GM12878 (cell line): ENCODE results near the gene CDCA5. TPM values are rescaled to one million over a fixed set of nuclear protein-coding genes. Genes with fewer than 3 reads are reported as not detected.

Experiments
- BACH1 ChIP-seq: fragments of 450-650 bp; IDR thresholded peaks from 2 replicates; pipeline ENCODE4 v1.6.1; 2017; ENCODE audit warnings: mild to moderate bottlenecking, borderline replicate concordance
- YBX1 ChIP-seq: fragments of 450-650 bp; IDR thresholded peaks from 2 replicates; pipeline ENCODE4 v1.6.1; 2016; ENCODE audit warnings: antibody characterized with exemption
- microRNA-seq: library from miRNA; unstranded; fragments of <30 nt; microRNA quantifications from one replicate; pipeline ENCODE4, GENCODE V29; 2018
- polyA plus RNA-seq, 11 experiments: library from polyadenylated mRNA; depleted of rRNA in 4 of 11; unstranded in 6 of 11; stranded (reverse) in 5 of 11; fragments of >200 nt; fragmentation: Nextera tagmentation in 4 of 11; fragmentation: Illumina TruSeq in 1 of 11; extraction: Ambion mirVana in 4 of 11; extraction: Trizol in 1 of 11; gene quantifications; 1 replicate in 1 of 11; 2 replicates in 10 of 11; pipeline versions ENCODE4 v1.2.1 to v1.2.3, GENCODE V29; 2011 to 2016; ENCODE audit warnings: inconsistent platforms in 2 of 11, missing spikeins in 2 of 11, low read depth in 1 of 11
- small RNA-seq: library from RNA; depleted of rRNA; stranded (forward); fragments of <200 nt; gene quantifications from one replicate; pipeline ENCODE3, GENCODE V24; 2014
- total RNA-seq, 4 experiments: library from RNA; depleted of rRNA in 3 of 4; stranded (reverse); fragments of >200 nt in 3 of 4; fragmentation: Illumina TruSeq in 1 of 4; extraction: Trizol in 1 of 4; gene quantifications; 2 replicates each; pipeline versions ENCODE4 v1.2.1 to v1.2.3, GENCODE V29; 2013 to 2021

CDCA5 gene
- total and polyA plus RNA-seq, 10 of the 15 experiments (the other 5 are each of a cell fraction or from before 2014, with no cell fraction given), result 21.2 to 107 (median 64.9) TPM

DNA sequence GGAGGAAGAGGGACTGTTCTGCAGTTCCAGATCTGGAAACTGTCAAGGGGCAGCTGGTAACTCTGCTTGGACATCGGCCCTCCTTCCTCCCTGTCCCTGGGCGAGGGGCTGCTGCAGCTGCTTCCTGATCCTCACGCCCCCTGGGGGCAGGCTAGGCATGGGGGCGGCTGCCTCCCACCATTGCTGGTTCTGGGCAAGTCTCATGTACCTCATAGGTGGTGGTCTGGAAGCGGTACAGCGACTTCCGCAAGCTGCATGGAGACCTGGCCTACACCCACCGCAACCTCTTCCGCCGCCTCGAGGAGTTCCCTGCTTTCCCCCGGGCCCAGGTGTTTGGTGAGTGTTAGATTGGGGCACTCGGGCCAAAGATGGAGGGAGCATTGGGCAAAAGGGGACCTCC, 51.6 kb downstream of the CDCA5 start (continued):
- no peak for TF ChIP-seq YBX1
- TF ChIP-seq BACH1, result no peak

Small RNAs within 50 kb of the gene (microRNA-seq; reads per million reads assigned to microRNA genes)
- 0.56 reads per million for gene MIR6751

Small RNAs within 50 kb of the gene (small RNA-seq; reads per million reads assigned to genes)
- not detected for gene SNX15

Other genes starting within 250 kb of the CDCA5 start
Only the 7 nearest of the 23 such genes appear.
- gene NAALADL1, start 25.5 kb downstream of the CDCA5 start, total RNA-seq (2014; rRNA removed), result 4.7 TPM in 2 replicates
- gene NAALADL1, start 25.5 kb downstream of the CDCA5 start, total RNA-seq (2014; rRNA removed; fragmentation: Illumina TruSeq; extraction: Trizol), result 2.7 and 4.2 TPM in 2 replicates
- gene NAALADL1, start 25.5 kb downstream of the CDCA5 start, total RNA-seq (2021), result 3.3 and 4.0 TPM in 2 replicates
- 0.24 and 0.77 TPM in 2 replicates for gene NAALADL1, start 25.5 kb downstream of the CDCA5 start, polyA plus RNA-seq (2011; rRNA removed)
- gene NAALADL1, start 25.5 kb downstream of the CDCA5 start, polyA plus RNA-seq (2014; fragmentation: Illumina TruSeq; extraction: Trizol), result 0.27 and 1.6 TPM in 2 replicates
- 1 to 10 TPM; 1.3 TPM for gene NAALADL1, start 25.5 kb downstream of the CDCA5 start, polyA plus RNA-seq (2014; fragmentation: Nextera tagmentation; extraction: Ambion mirVana)
- gene NAALADL1, start 25.5 kb downstream of the CDCA5 start, polyA plus RNA-seq (2014; rRNA removed), result 5.5 and 7.1 TPM in 2 replicates
- gene NAALADL1, start 25.5 kb downstream of the CDCA5 start, polyA plus RNA-seq (2016; fragmentation: Nextera tagmentation; extraction: Ambion mirVana), result 1 to 10 TPM; 1.1 to 1.4 TPM
- 31.7 and 37.2 TPM in 2 replicates for gene ZFPL1, start 182 bp upstream of the CDCA5 start, total RNA-seq (2014; rRNA removed)
- gene ZFPL1, start 182 bp upstream of the CDCA5 start, total RNA-seq (2014; rRNA removed; fragmentation: Illumina TruSeq; extraction: Trizol), result 11.0 and 13.8 TPM in 2 replicates
- gene ZFPL1, start 182 bp upstream of the CDCA5 start, total RNA-seq (2021), result 29.0 and 31.3 TPM in 2 replicates
- gene ZFPL1, start 182 bp upstream of the CDCA5 start, polyA plus RNA-seq (2011; rRNA removed), result 13.0 and 24.7 TPM in 2 replicates
- 9.7 and 20.5 TPM in 2 replicates for gene ZFPL1, start 182 bp upstream of the CDCA5 start, polyA plus RNA-seq (2014; fragmentation: Illumina TruSeq; extraction: Trizol)
- 1 to 10 TPM; 2.2 to 5.6 TPM for gene ZFPL1, start 182 bp upstream of the CDCA5 start, polyA plus RNA-seq (2014; fragmentation: Nextera tagmentation; extraction: Ambion mirVana)
- 29.3 and 38.0 TPM in 2 replicates for gene ZFPL1, start 182 bp upstream of the CDCA5 start, polyA plus RNA-seq (2014; rRNA removed)
- 10 to 100 TPM; 36.6 to 37.8 TPM for gene ZFPL1, start 182 bp upstream of the CDCA5 start, polyA plus RNA-seq (2016; fragmentation: Nextera tagmentation; extraction: Ambion mirVana)
- gene VPS51, start 12.2 kb upstream of the CDCA5 start, total RNA-seq (2014; rRNA removed), result 213 and 279 TPM in 2 replicates
- 55.8 and 61.6 TPM in 2 replicates for gene VPS51, start 12.2 kb upstream of the CDCA5 start, total RNA-seq (2014; rRNA removed; fragmentation: Illumina TruSeq; extraction: Trizol)
- 130 and 140 TPM in 2 replicates for gene VPS51, start 12.2 kb upstream of the CDCA5 start, total RNA-seq (2021)
- gene VPS51, start 12.2 kb upstream of the CDCA5 start, polyA plus RNA-seq (2011; rRNA removed), result 37.6 and 91.8 TPM in 2 replicates
- gene VPS51, start 12.2 kb upstream of the CDCA5 start, polyA plus RNA-seq (2014; fragmentation: Illumina TruSeq; extraction: Trizol), result 8.9 and 25.1 TPM in 2 replicates
- 1 to 10 TPM; 1.5 to 8.6 TPM for gene VPS51, start 12.2 kb upstream of the CDCA5 start, polyA plus RNA-seq (2014; fragmentation: Nextera tagmentation; extraction: Ambion mirVana)
- 123 and 185 TPM in 2 replicates for gene VPS51, start 12.2 kb upstream of the CDCA5 start, polyA plus RNA-seq (2014; rRNA removed)
- gene VPS51, start 12.2 kb upstream of the CDCA5 start, polyA plus RNA-seq (2016; fragmentation: Nextera tagmentation; extraction: Ambion mirVana), result 10 to 100 TPM; 41.9 to 50.7 TPM
- gene TM7SF2, start 27.8 kb upstream of the CDCA5 start, total RNA-seq (2014; rRNA removed), result 29.6 and 32.8 TPM in 2 replicates
- gene TM7SF2, start 27.8 kb upstream of the CDCA5 start, total RNA-seq (2014; rRNA removed; fragmentation: Illumina TruSeq; extraction: Trizol), result 9.2 and 9.3 TPM in 2 replicates
- gene TM7SF2, start 27.8 kb upstream of the CDCA5 start, total RNA-seq (2021), result 30.2 and 31.2 TPM in 2 replicates
- gene TM7SF2, start 27.8 kb upstream of the CDCA5 start, polyA plus RNA-seq (2011; rRNA removed), result 4.8 and 11.0 TPM in 2 replicates
- gene TM7SF2, start 27.8 kb upstream of the CDCA5 start, polyA plus RNA-seq (2014; fragmentation: Illumina TruSeq; extraction: Trizol), result 4.3 and 11.3 TPM in 2 replicates
- 1 to 10 TPM in 1 of 2 experiments, under 1 TPM in 1; 0.52 to 2.9 TPM for gene TM7SF2, start 27.8 kb upstream of the CDCA5 start, polyA plus RNA-seq (2014; fragmentation: Nextera tagmentation; extraction: Ambion mirVana)
- 37.9 and 38.2 TPM in 2 replicates for gene TM7SF2, start 27.8 kb upstream of the CDCA5 start, polyA plus RNA-seq (2014; rRNA removed)
- 10 to 100 TPM; 47.4 to 57.7 TPM for gene TM7SF2, start 27.8 kb upstream of the CDCA5 start, polyA plus RNA-seq (2016; fragmentation: Nextera tagmentation; extraction: Ambion mirVana)
- 12.9 and 20.4 TPM in 2 replicates for gene ZNHIT2, start 33.7 kb upstream of the CDCA5 start, total RNA-seq (2014; rRNA removed)
- gene ZNHIT2, start 33.7 kb upstream of the CDCA5 start, total RNA-seq (2014; rRNA removed; fragmentation: Illumina TruSeq; extraction: Trizol), result 1.3 and 2.0 TPM in 2 replicates
- gene ZNHIT2, start 33.7 kb upstream of the CDCA5 start, total RNA-seq (2021), result 15.5 TPM in 2 replicates
- gene ZNHIT2, start 33.7 kb upstream of the CDCA5 start, polyA plus RNA-seq (2011; rRNA removed), result 0.27 and 0.88 TPM in 2 replicates
- gene ZNHIT2, start 33.7 kb upstream of the CDCA5 start, polyA plus RNA-seq (2014; fragmentation: Illumina TruSeq; extraction: Trizol), result 0.24 TPM in 1 of 2 replicates, not detected in the other
- gene ZNHIT2, start 33.7 kb upstream of the CDCA5 start, polyA plus RNA-seq (2014; fragmentation: Nextera tagmentation; extraction: Ambion mirVana), result under 1 TPM in 1 of 2 experiments, not detected in 1; 0.40 TPM
- gene ZNHIT2, start 33.7 kb upstream of the CDCA5 start, polyA plus RNA-seq (2014; rRNA removed), result 15.5 and 18.3 TPM in 2 replicates
- 10 to 100 TPM; 17.8 to 18.7 TPM for gene ZNHIT2, start 33.7 kb upstream of the CDCA5 start, polyA plus RNA-seq (2016; fragmentation: Nextera tagmentation; extraction: Ambion mirVana)
- 1,083 and 1,263 TPM in 2 replicates for gene FAU, start 38.1 kb upstream of the CDCA5 start, total RNA-seq (2014; rRNA removed)
- 948 and 983 TPM in 2 replicates for gene FAU, start 38.1 kb upstream of the CDCA5 start, total RNA-seq (2014; rRNA removed; fragmentation: Illumina TruSeq; extraction: Trizol)
- 1,347 and 1,414 TPM in 2 replicates for gene FAU, start 38.1 kb upstream of the CDCA5 start, total RNA-seq (2021)
- gene FAU, start 38.1 kb upstream of the CDCA5 start, polyA plus RNA-seq (2011; rRNA removed), result 583 and 615 TPM in 2 replicates
- 129 and 706 TPM in 2 replicates for gene FAU, start 38.1 kb upstream of the CDCA5 start, polyA plus RNA-seq (2014; fragmentation: Illumina TruSeq; extraction: Trizol)
- gene FAU, start 38.1 kb upstream of the CDCA5 start, polyA plus RNA-seq (2014; fragmentation: Nextera tagmentation; extraction: Ambion mirVana), result 100 to 1,000 TPM; 332 to 611 TPM
- gene FAU, start 38.1 kb upstream of the CDCA5 start, polyA plus RNA-seq (2014; rRNA removed), result 1,208 and 1,582 TPM in 2 replicates
- 1,000 to 10,000 TPM in 1 of 2 experiments, 100 to 1,000 TPM in 1; 997 to 1,103 TPM for gene FAU, start 38.1 kb upstream of the CDCA5 start, polyA plus RNA-seq (2016; fragmentation: Nextera tagmentation; extraction: Ambion mirVana)
- 92.8 and 116 TPM in 2 replicates for gene MRPL49, start 38.3 kb upstream of the CDCA5 start, total RNA-seq (2014; rRNA removed)
- gene MRPL49, start 38.3 kb upstream of the CDCA5 start, total RNA-seq (2014; rRNA removed; fragmentation: Illumina TruSeq; extraction: Trizol), result 50.2 and 54.6 TPM in 2 replicates
- gene MRPL49, start 38.3 kb upstream of the CDCA5 start, total RNA-seq (2021), result 63.5 and 64.2 TPM in 2 replicates
- 36.4 and 63.2 TPM in 2 replicates for gene MRPL49, start 38.3 kb upstream of the CDCA5 start, polyA plus RNA-seq (2011; rRNA removed)
- gene MRPL49, start 38.3 kb upstream of the CDCA5 start, polyA plus RNA-seq (2014; fragmentation: Illumina TruSeq; extraction: Trizol), result 62.3 and 79.9 TPM in 2 replicates
- gene MRPL49, start 38.3 kb upstream of the CDCA5 start, polyA plus RNA-seq (2014; fragmentation: Nextera tagmentation; extraction: Ambion mirVana), result 10 to 100 TPM; 42.0 to 49.8 TPM
- 82.4 and 87.9 TPM in 2 replicates for gene MRPL49, start 38.3 kb upstream of the CDCA5 start, polyA plus RNA-seq (2014; rRNA removed)
- 100 to 1,000 TPM; 103 to 106 TPM for gene MRPL49, start 38.3 kb upstream of the CDCA5 start, polyA plus RNA-seq (2016; fragmentation: Nextera tagmentation; extraction: Ambion mirVana)